SH-SY5Y (cell line): ENCODE results near the gene GNL3.

Experiments
- GATA2 ChIP-seq: IDR thresholded peaks from 2 replicates; pipeline ENCODE4 v1.6.1; 2011; ENCODE audit warnings: mild to moderate bottlenecking, low read depth, low read length
- GATA3 ChIP-seq: IDR thresholded peaks from 2 replicates; pipeline ENCODE4 v1.6.1; 2011; ENCODE audit warnings: low read depth, mild to moderate bottlenecking, low read length, moderate library complexity

- no peak for TF ChIP-seq GATA2
- TF ChIP-seq GATA3, result no peak
Measured at GRCh38 chr3:52681596-52681995, 4.2 kb upstream of the GNL3 start.
